GM12891 (cell line): ENCODE results near the gene RYR3.

Experiments
- POLR2A ChIP-seq: IDR thresholded peaks from 2 replicates; pipeline ENCODE4 v1.6.1; 2011; ENCODE audit warnings: low read depth, low read length, control low read depth
- POLR2AphosphoS5 ChIP-seq: IDR thresholded peaks from 2 replicates; pipeline ENCODE4 v1.6.1; 2011; ENCODE audit warnings: low read depth, low read length, control low read depth
- SPI1 ChIP-seq: IDR thresholded peaks from 2 replicates; pipeline ENCODE4 v1.6.1; 2011; ENCODE audit warnings: low read depth, low read length, control low read depth
- TAF1 ChIP-seq: IDR thresholded peaks from 2 replicates; pipeline ENCODE4 v1.6.1; 2011; ENCODE audit warnings: low read depth, low read length, control low read depth

GRCh38 chr15:33448961-33449606 lies 138.3 kb downstream of the RYR3 start:
- no peak for TF ChIP-seq POLR2AphosphoS5
- TF ChIP-seq POLR2A, result no peak
- TF ChIP-seq TAF1, result no peak
- TF ChIP-seq SPI1, result no peak
